Measurements from ENCODE around the gene LUC7L2.

DNA sequence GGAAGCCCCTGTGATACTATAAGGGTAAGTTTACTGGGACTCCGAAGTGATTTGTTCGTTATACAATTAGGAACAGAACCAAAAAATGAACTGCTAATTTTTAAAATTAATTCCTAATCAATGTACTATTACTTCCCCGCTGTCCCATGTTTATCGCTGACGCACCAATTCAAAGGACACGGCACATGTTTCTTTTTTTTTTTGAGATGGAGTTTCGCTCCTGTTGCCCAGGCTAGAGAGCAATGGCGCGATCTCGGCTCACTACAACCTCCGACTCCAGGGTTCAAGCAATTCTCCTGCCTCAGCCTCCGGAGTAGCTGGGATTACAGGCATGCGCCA, 20.0 kb upstream of the LUC7L2 start:
- no peak for TF ChIP-seq GATA2 (IDR thresholded peaks at IDR 0.05; ENCODE audit: low read depth, low read length)
- no peak for TF ChIP-seq GATA3 (IDR thresholded peaks at IDR 0.05; ENCODE audit: low read depth, low read length)
